H9 (cell line): ENCODE measurements around the gene ZBTB17. TPM values are rescaled to one million over a fixed set of nuclear protein-coding genes. Genes with fewer than 3 reads are reported as not detected.

ENCODE experiments used
- DNase-seq: peaks from one replicate; pipeline ENCODE4 v3.0.0-alpha.2; 2017
- H2AFZ ChIP-seq: one replicate; pipeline ENCODE4 v1.6.1; 2013; ENCODE audit warnings: mild to moderate bottlenecking, low read length, control low read depth, moderate library complexity
- H2AK5ac ChIP-seq: 2 replicates; pipeline ENCODE4 v1.6.1; 2013; ENCODE audit warnings: low read length, control low read depth, mixed read lengths; ENCODE audit not compliant: insufficient read length
- H2BK120ac ChIP-seq: one replicate; pipeline ENCODE4 v1.6.1; 2013; ENCODE audit warnings: low read depth, mild to moderate bottlenecking, low read length, control low read depth, inconsistent platforms; ENCODE audit not compliant: poor library complexity, severe bottlenecking
- H2BK12ac ChIP-seq: 2 replicates; pipeline ENCODE4 v1.6.1; 2013; ENCODE audit warnings: low read length, control low read depth, mixed read lengths, low read depth; ENCODE audit not compliant: insufficient read length
- H2BK15ac ChIP-seq: 2 replicates; pipeline ENCODE4 v1.6.1; 2013; ENCODE audit warnings: low read depth, low read length, control low read depth
- H2BK20ac ChIP-seq: one replicate; pipeline ENCODE4 v1.6.1; 2013; ENCODE audit warnings: low read depth, mild to moderate bottlenecking, low read length, control low read depth, inconsistent platforms; ENCODE audit not compliant: poor library complexity, severe bottlenecking
- H2BK5ac ChIP-seq: 2 replicates; pipeline ENCODE4 v1.6.1; 2013; ENCODE audit warnings: low read length, control low read depth, mixed read lengths; ENCODE audit not compliant: insufficient read length
- H3K14ac ChIP-seq: 2 replicates; pipeline ENCODE4 v1.6.1; 2013; ENCODE audit warnings: low read length, control low read depth; ENCODE audit not compliant: insufficient read depth
- H3K18ac ChIP-seq: 2 replicates; pipeline ENCODE4 v1.6.1; 2013; ENCODE audit warnings: low read depth, mild to moderate bottlenecking, mixed read lengths, low read length, control low read depth; ENCODE audit not compliant: insufficient read length
- H3K23ac ChIP-seq: 2 replicates; pipeline ENCODE4 v1.6.1; 2013; ENCODE audit warnings: low read length, control low read depth, mixed read lengths, low read depth; ENCODE audit not compliant: insufficient read length
- H3K23me2 ChIP-seq: 2 replicates; pipeline ENCODE4 v1.6.1; 2013; ENCODE audit warnings: low read depth, mild to moderate bottlenecking, mixed read lengths, low read length, control low read depth; ENCODE audit not compliant: insufficient read length, poor library complexity, severe bottlenecking
- H3K27ac ChIP-seq: 2 replicates; pipeline ENCODE4 v1.5.1; 2013; ENCODE audit warnings: low read length, control low read depth, mixed read lengths, low read depth; ENCODE audit not compliant: insufficient read length
- H3K27me3 ChIP-seq: 2 replicates; pipeline ENCODE4 v1.6.1; 2013; ENCODE audit warnings: low read length, control low read depth, inconsistent platforms; ENCODE audit not compliant: insufficient read depth
- H3K4ac ChIP-seq: 2 replicates; pipeline ENCODE4 v1.6.1; 2013; ENCODE audit warnings: low read depth, mild to moderate bottlenecking, control low read depth, inconsistent platforms, low read length, moderate library complexity
- H3K4me1 ChIP-seq: 2 replicates; pipeline ENCODE4 v1.6.1; 2013; ENCODE audit warnings: low read length, control low read depth, inconsistent platforms; ENCODE audit not compliant: insufficient read depth
- H3K4me2 ChIP-seq: 2 replicates; pipeline ENCODE4 v1.6.1; 2013; ENCODE audit warnings: low read length, control low read depth, mixed read lengths; ENCODE audit not compliant: insufficient read length, insufficient read depth
- H3K56ac ChIP-seq: 2 replicates; pipeline ENCODE4 v1.6.1; 2013; ENCODE audit warnings: low read depth, mild to moderate bottlenecking, mixed read lengths, low read length, control low read depth; ENCODE audit not compliant: insufficient read length
- H3K79me1 ChIP-seq: 2 replicates; pipeline ENCODE4 v1.6.1; 2013; ENCODE audit warnings: low read depth, mild to moderate bottlenecking, moderate library complexity, low read length, control low read depth, inconsistent platforms; ENCODE audit not compliant: insufficient read depth, poor library complexity, severe bottlenecking
- H3K79me2 ChIP-seq: 2 replicates; pipeline ENCODE4 v1.6.1; 2013; ENCODE audit warnings: low read length, control low read depth, inconsistent platforms; ENCODE audit not compliant: insufficient read depth
- H3K9ac ChIP-seq: 2 replicates; pipeline ENCODE4 v1.6.1; 2013; ENCODE audit warnings: low read length, control low read depth, mixed read lengths; ENCODE audit not compliant: insufficient read length; ENCODE audit errors: extremely low read depth
- H3K9me3 ChIP-seq: one replicate; pipeline ENCODE4 v1.6.1; 2013; ENCODE audit warnings: low read depth, low read length, inconsistent platforms; ENCODE audit not compliant: control insufficient read depth
- H3T11ph ChIP-seq: one replicate; pipeline ENCODE4 v1.6.1; 2013; ENCODE audit warnings: mild to moderate bottlenecking, low read length, control low read depth, inconsistent platforms
- H4K20me1 ChIP-seq: one replicate; pipeline ENCODE4 v1.6.1; 2013; ENCODE audit not compliant: control insufficient read depth, insufficient read length, insufficient read depth
- H4K5ac ChIP-seq: 2 replicates; pipeline ENCODE4 v1.6.1; 2013; ENCODE audit warnings: low read depth, mild to moderate bottlenecking, mixed read lengths, low read length, control low read depth; ENCODE audit not compliant: insufficient read length
- H4K8ac ChIP-seq: replicated peaks from 2 replicates; pipeline ENCODE4 v1.6.1; 2013; ENCODE audit warnings: low read length, control low read depth, mixed read lengths, low read depth; ENCODE audit not compliant: insufficient read length
- H4K91ac ChIP-seq: 2 replicates; pipeline ENCODE4 v1.6.1; 2013; ENCODE audit warnings: low read depth, mild to moderate bottlenecking, moderate library complexity, mixed read lengths, low read length, control low read depth; ENCODE audit not compliant: insufficient read length
- H3K27ac Mint-ChIP-seq, 3 experiments: 2 replicates in 2 of 3; 3 replicates in 1 of 3; pipeline ENCODE4 v1.8.0; 2020 to 2021; ENCODE audit warnings: mixed read lengths in 3 of 3, mild to moderate bottlenecking in 1 of 3, moderate library complexity in 1 of 3
- H3K27me3 Mint-ChIP-seq: 2 replicates; pipeline ENCODE4 v1.8.0; 2021; ENCODE audit warnings: low read depth, mild to moderate bottlenecking, moderate library complexity, mixed read lengths
- H3K36me3 Mint-ChIP-seq, 3 experiments: 2 replicates in 2 of 3; 3 replicates in 1 of 3; pipeline ENCODE4 v1.8.0; 2020 to 2021; ENCODE audit warnings: low read depth in 3 of 3, mixed read lengths in 3 of 3; ENCODE audit not compliant: insufficient read depth in 1 of 3
- H3K4me1 Mint-ChIP-seq, 2 experiments: 2 replicates each; pipeline ENCODE4 v1.8.0; 2020; ENCODE audit warnings: mixed read lengths in 2 of 2
- H3K4me3 Mint-ChIP-seq, 2 experiments: 2 replicates in 1 of 2; 3 replicates in 1 of 2; pipeline ENCODE4 v1.8.0; 2020 to 2021; ENCODE audit warnings: mild to moderate bottlenecking in 2 of 2, mixed read lengths in 2 of 2, moderate library complexity in 1 of 2
- H3K9me3 Mint-ChIP-seq, 2 experiments: 2 replicates in 1 of 2; 3 replicates in 1 of 2; pipeline ENCODE4 v1.8.0; 2020; ENCODE audit warnings: mild to moderate bottlenecking in 2 of 2, mixed read lengths in 2 of 2, moderate library complexity in 1 of 2
- CTCF ChIP-seq: fragments of 200-600 bp; sonication (generic); conservative IDR thresholded peaks from 3 replicates; pipeline ENCODE4 v1.8.0; 2021; ENCODE audit warnings: antibody characterized with exemption, mild to moderate bottlenecking
- WGBS: extraction: QIAGEN DNeasy Blood & Tissue Kit; methylation state at CpG from one replicate; pipeline ENCODE4 v1.1.7; 2013; ENCODE audit warnings: missing lambda C conversion rate, low lambda C conversion rate, mixed read lengths; ENCODE audit not compliant: insufficient read length; ENCODE audit errors: extremely low coverage; 5-methylcytosine and 5-hydroxymethylcytosine counted together
- total RNA-seq: library from RNA; stranded (reverse); gene quantifications from 2 replicates; pipeline ENCODE4 v1.2.1, GENCODE V29; 2021

Gene ZBTB17
- total RNA-seq, 1 experiment from 2014 or later, result 16.5 TPM

- no peaks in the 10 kb centered on the region for H3K9me3 Mint-ChIP-seq
- H3K27ac Mint-ChIP-seq, result no peak overlapping the region
- Histone ChIP-seq H4K8ac (no peak overlapping the region), H2BK12ac (no peak overlapping the region), H3K9me3 (no peaks in the 10 kb centered on the region), H3T11ph (no peak overlapping the region), H2BK20ac (no peak overlapping the region), H3K4me1 (no peaks in the 10 kb centered on the region), H3K56ac (no peak overlapping the region), H3K27ac (no peak overlapping the region), H3K4ac (no peak overlapping the region), H2AK5ac (no peak overlapping the region), H3K27me3 (no peaks in the 10 kb centered on the region), H4K91ac (no peak overlapping the region), H3K23me2 (no peaks in the 10 kb centered on the region), H3K14ac (no peak overlapping the region), H3K79me1 (no peaks in the 10 kb centered on the region), H4K20me1 (peaks cover 2% of the 10 kb centered on the region), H2AFZ (no peak overlapping the region), H4K5ac (no peak overlapping the region), H3K18ac (no peak overlapping the region), H3K23ac (no peak overlapping the region), H2BK120ac (no peak overlapping the region), H3K9ac (no peak overlapping the region), H3K79me2 (no peaks in the 10 kb centered on the region), H2BK5ac (no peak overlapping the region), H3K4me2 (no peak overlapping the region), H2BK15ac (no peak overlapping the region)
- peaks cover 16 to 60% (median 45%) of the 10 kb centered on the region in 3 experiments for H3K36me3 Mint-ChIP-seq
- no CpG with 5 or more reads among the region's 22 CpGs for WGBS
- TF ChIP-seq CTCF, result no peak
- peaks cover 9 to 11% of the 10 kb centered on the region in 2 experiments for H3K4me1 Mint-ChIP-seq
- H3K4me3 Mint-ChIP-seq, result no peak overlapping the region
- DNase-seq, result no peak
- no peaks in the 10 kb centered on the region for H3K27me3 Mint-ChIP-seq
Observed at GRCh38 chr1:15943992-15944307, 32.0 kb downstream of the ZBTB17 start.
